Measurements from ENCODE around the gene MAN1B1. TPM values are rescaled to one million over a fixed set of nuclear protein-coding genes. Genes with fewer than 3 reads are reported as not detected.

MAN1B1 gene
- total and polyA plus RNA-seq, 2 of the 8 experiments (the other 6 are each of a cell fraction or from before 2014, with no cell fraction given), result 33.7 to 36.3 TPM

- H4K5ac ChIP-seq (ENCODE audit: insufficient read length, low read depth, low read length), result no peak overlapping the region
- H3K79me2 ChIP-seq (ENCODE audit: control insufficient read depth in 1 of 2, insufficient read depth in 2 of 2, low read length in 2 of 2), result no peaks in the 10 kb centered on the region; a peak in 1 of 4 replicates
- H3K79me1 ChIP-seq (ENCODE audit: low read depth, low read length), result no peaks in the 10 kb centered on the region
- WGBS, 2 experiments (ENCODE audit: extremely low coverage in 1 of 2, insufficient coverage in 1 of 2, insufficient read length in 1 of 2, insufficient replicate concordance in 2 of 2, low coverage in 1 of 2, low lambda C conversion rate in 2 of 2, missing lambda C conversion rate in 1 of 2), result 69% methylated on average over 7 of the region's 34 CpGs; no CpG with 5 or more reads in 1 of the 2 experiments
- no peak overlapping the region for H3K4me3 ChIP-seq (ENCODE audit: extremely low read depth in 1 of 4, insufficient read depth in 2 of 4, low read depth in 3 of 4, low read length in 4 of 4)
- no peak overlapping the region for H4K8ac ChIP-seq (ENCODE audit: extremely low read depth, insufficient read depth, low read length)
- DNase-seq (ENCODE audit: low read depth in 1 of 2, low spot score in 2 of 2) (peak in 1 of 2 experiments; percentile 73), FAIRE-seq (no peak)
- H3K4me1 ChIP-seq (replicated peaks in 1 of 4; ENCODE audit: control insufficient read depth in 3 of 4, insufficient read depth in 4 of 4, low read length in 3 of 4), result peaks cover 0 to 9% (median 0%) of the 10 kb centered on the region in 4 experiments; a peak in 1 of 7 replicates
- no peak overlapping the region for H4K91ac ChIP-seq (replicated peaks; ENCODE audit: insufficient read length, low read length)
- H3K23ac ChIP-seq (ENCODE audit: insufficient read length), result no peak overlapping the region
- no peak overlapping the region for H2AK5ac ChIP-seq (ENCODE audit: low read depth, low read length)
- H3K9me3 ChIP-seq (ENCODE audit: insufficient read depth in 2 of 2, low read depth in 1 of 2, low read length in 1 of 2), result peaks cover 0 to 7% of the 10 kb centered on the region in 2 experiments; a peak in 3 of 4 replicates
- H3K56ac ChIP-seq (replicated peaks; ENCODE audit: insufficient read length, low read depth, low read length), result no peak overlapping the region
- no peak overlapping the region for H2BK20ac ChIP-seq (ENCODE audit: low read length)
- no peak overlapping the region for H3K9ac ChIP-seq (replicated peaks in 1 of 4; ENCODE audit: extremely low read depth in 1 of 4, low read depth in 3 of 4, low read length in 3 of 4)
- no peak overlapping the region for H2AFZ ChIP-seq (ENCODE audit: low read length)
- H2BK12ac ChIP-seq (ENCODE audit: low read depth, low read length), result no peak overlapping the region
- no peak overlapping the region for H3K27ac ChIP-seq (ENCODE audit: low read depth, low read length)
- no peak overlapping the region for H3K18ac ChIP-seq (ENCODE audit: extremely low read depth, low read length)
- H4K20me1 ChIP-seq (replicated peaks in 1 of 2; ENCODE audit: control insufficient read depth in 1 of 2, insufficient read depth in 2 of 2, low read length in 2 of 2), result peaks cover 3 to 21% of the 10 kb centered on the region in 2 experiments
- TF ChIP-seq SP1 (IDR thresholded peaks at IDR 0.05; ENCODE audit: low read depth, low read length) (0 out of 2 replicates have a peak, but pooled peaks have one; percentile 15), SP4 (IDR thresholded peaks at IDR 0.05; ENCODE audit: low read length) (0 out of 2 replicates have a peak, but pooled peaks have one; percentile 57), CTCF (IDR thresholded peaks at IDR 0.05; ENCODE audit: control extremely low read depth in 1 of 3, insufficient read depth in 1 of 3, low read depth in 1 of 3, low read length in 3 of 3) (no peak)
- H3K23me2 ChIP-seq (ENCODE audit: low read depth, low read length), result peaks cover 2% of the 10 kb centered on the region; the same call in 1 of the 2 replicates
- ChIA-PET CTCF (ENCODE audit: partially characterized antibody) (interaction anchor here (0.6 to 3.6 kb wide), 12 partner anchors 12 to 206 kb away, joined by 3 to 24 read pairs (median 5); partner anchors contain the start of genes C8G, FBXW5 and GRIN1), POLR2A (ENCODE audit: partially characterized antibody) (interaction anchor here (0.6 to 1.7 kb wide), 7 partner anchors 13 to 803 kb away, joined by 3 to 4 read pairs (median 4); partner anchors contain the start of genes ANAPC2 and SSNA1)
- H2BK15ac ChIP-seq (ENCODE audit: low read length), result no peak overlapping the region
- H3K27me3 ChIP-seq (replicated peaks in 1 of 4; ENCODE audit: control insufficient read depth in 3 of 4, extremely low read depth in 1 of 4, insufficient read depth in 3 of 4, low read length in 3 of 4), result peaks cover 3 to 13% (median 12%) of the 10 kb centered on the region in 4 experiments; a peak in 6 of 7 replicates
- no peak overlapping the region for H3K14ac ChIP-seq (ENCODE audit: insufficient read length)
- no peaks in the 10 kb centered on the region; a peak in 1 of 8 replicates for H3K36me3 ChIP-seq (ENCODE audit: control insufficient read depth in 2 of 4, insufficient read depth in 4 of 4, low read length in 3 of 4)
- no peak overlapping the region for H2BK5ac ChIP-seq (ENCODE audit: low read depth, low read length)
- no peak overlapping the region; a peak in 1 of 4 replicates for H3K4me2 ChIP-seq (ENCODE audit: insufficient read depth in 1 of 2, low read depth in 2 of 2, low read length in 2 of 2)
- H3K4ac ChIP-seq (replicated peaks; ENCODE audit: insufficient read length, low read depth, low read length), result no peak overlapping the region
- no peak overlapping the region for H2BK120ac ChIP-seq (replicated peaks; ENCODE audit: low read depth, low read length)
Observed at GRCh38 chr9:137150617-137151457, 64.1 kb downstream of the MAN1B1 start.
